ENCODE measurements around the gene MYO10. TPM values are rescaled to one million over a fixed set of nuclear protein-coding genes. Genes with fewer than 3 reads are reported as not detected.

MYO10 gene
- total RNA-seq, 1 donor from 2014 or later: 56.7 TPM

DNA sequence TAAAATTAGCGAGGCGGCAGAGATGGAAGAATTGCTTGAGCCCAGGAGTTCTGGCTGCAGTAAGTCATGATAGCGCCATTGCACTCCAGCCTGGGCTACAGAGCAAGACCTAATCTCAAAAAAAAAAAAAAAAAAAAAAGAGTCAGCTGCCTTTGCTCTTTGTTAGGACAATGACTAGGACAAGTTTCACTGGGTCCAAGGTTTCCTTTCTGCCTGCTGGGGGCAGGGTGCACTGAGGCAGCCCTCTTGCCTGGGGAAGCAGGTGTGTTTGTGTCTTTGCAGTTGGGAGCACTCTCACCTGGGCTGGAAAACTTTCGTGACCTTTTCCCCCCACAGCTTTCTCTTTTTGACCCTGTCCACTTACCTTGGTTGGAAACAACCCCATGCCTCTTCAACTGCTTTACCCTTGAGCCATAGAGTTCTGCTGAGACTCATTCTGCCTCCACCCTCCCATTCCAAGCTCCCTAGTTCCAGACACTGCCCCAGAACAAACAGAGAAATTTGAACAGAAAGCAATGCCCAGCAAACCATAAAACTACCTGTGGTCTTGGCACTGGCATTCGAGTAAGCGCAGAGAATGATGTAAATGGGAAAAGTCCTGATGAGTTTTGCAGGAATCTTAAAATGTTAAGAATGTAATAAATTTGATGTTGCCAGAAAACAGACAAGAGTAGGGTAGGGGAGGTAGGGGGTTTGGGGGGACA lies 17.0 kb upstream of the MYO10 start:
- Mint-ChIP-seq H3K4me1 (peaks cover 3% of the 10 kb centered on the region), H3K36me3 (no peaks in the 10 kb centered on the region), H3K9me3 (peaks cover 4% of the 10 kb centered on the region), H3K4me3 (no peak overlapping the region), H3K27ac (no peak overlapping the region), H3K27me3 (ENCODE audit: low read depth) (no peaks in the 10 kb centered on the region)
- DNase-seq (ENCODE audit: low spot score in 2 of 2, unreplicated experiment in 2 of 2): no peak
- no peak for TF ChIP-seq CTCF (IDR thresholded peaks at IDR 0.05; ENCODE audit: unreplicated experiment)

DNA sequence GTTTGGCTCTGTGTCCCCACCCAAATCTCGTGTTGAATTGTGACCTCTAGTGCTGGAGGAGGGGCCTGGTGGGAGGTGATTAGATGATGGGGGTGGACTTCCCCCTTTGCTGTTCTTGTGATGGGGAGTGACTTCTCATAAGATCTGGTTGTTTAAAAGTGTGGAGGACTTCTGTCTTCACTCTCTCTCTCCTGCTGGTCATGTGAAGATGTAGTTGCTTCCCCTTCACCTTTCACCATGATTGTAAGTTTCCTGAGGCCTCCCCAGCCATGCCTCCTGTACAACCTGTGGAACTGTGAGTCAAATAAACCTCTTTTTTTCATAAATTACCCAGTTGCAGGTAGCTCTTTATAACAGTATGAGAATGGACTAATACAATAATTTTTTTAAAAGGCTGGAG lies 10.6 kb upstream of the MYO10 start:
- peaks cover 3% of the 10 kb centered on the region for H3K36me3 Mint-ChIP-seq
- H3K4me3 Mint-ChIP-seq: no peak overlapping the region

DNA sequence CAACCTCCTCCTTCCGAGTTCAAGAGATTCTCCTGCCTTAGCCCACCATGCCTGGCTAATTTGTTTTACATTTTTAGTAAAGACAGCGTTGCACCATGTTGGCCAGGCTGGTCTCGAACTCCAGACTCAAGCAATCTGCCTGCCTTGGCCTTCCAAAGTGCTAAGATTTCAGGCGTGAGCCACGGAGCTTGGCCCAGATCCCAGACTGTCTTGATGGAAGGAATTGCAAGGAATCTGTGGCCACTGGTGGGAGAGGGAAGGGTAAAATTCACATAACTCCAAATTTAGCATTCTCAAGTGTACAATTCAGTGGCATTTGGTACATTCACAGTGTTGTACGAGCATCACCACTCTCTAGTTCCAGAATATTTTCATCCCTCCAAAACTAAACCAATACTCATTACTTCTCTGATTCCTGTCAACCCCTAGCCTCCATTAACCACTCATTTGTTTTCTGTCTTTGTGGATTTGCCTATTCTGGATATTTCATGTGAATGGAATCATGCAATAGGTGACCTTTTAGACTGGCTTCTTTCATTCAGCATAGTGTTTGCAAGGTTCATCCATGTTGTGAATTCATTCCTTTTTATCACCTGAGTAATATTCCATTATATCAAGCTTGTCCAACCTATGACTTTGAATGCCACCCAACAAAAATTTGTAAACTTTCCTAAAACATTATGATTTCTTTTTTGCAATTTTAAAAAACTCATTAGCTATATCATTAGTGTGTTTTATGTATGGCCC lies 8.9 kb upstream of the MYO10 start:
- Mint-ChIP-seq H3K4me3 (no peak overlapping the region), H3K4me1 (no peaks in the 10 kb centered on the region), H3K27ac (no peak overlapping the region), H3K9me3 (peaks cover 20% of the 10 kb centered on the region), H3K27me3 (ENCODE audit: low read depth) (peaks cover 4% of the 10 kb centered on the region), H3K36me3 (peaks cover 3% of the 10 kb centered on the region)
- no peak for DNase-seq (ENCODE audit: low spot score in 2 of 2, unreplicated experiment in 2 of 2)
- TF ChIP-seq CTCF (IDR thresholded peaks at IDR 0.05; ENCODE audit: unreplicated experiment): no peak

More for the DNA sequence above, 10.6 kb upstream of the MYO10 start:
- no peak for DNase-seq (ENCODE audit: low spot score in 2 of 2, unreplicated experiment in 2 of 2)
- no peaks in the 10 kb centered on the region for H3K27me3 Mint-ChIP-seq (ENCODE audit: low read depth)
- no peak for TF ChIP-seq CTCF (IDR thresholded peaks at IDR 0.05; ENCODE audit: unreplicated experiment)
- no peak overlapping the region for H3K27ac Mint-ChIP-seq
- no peaks in the 10 kb centered on the region for H3K4me1 Mint-ChIP-seq
- H3K9me3 Mint-ChIP-seq: peaks cover 20% of the 10 kb centered on the region

DNA sequence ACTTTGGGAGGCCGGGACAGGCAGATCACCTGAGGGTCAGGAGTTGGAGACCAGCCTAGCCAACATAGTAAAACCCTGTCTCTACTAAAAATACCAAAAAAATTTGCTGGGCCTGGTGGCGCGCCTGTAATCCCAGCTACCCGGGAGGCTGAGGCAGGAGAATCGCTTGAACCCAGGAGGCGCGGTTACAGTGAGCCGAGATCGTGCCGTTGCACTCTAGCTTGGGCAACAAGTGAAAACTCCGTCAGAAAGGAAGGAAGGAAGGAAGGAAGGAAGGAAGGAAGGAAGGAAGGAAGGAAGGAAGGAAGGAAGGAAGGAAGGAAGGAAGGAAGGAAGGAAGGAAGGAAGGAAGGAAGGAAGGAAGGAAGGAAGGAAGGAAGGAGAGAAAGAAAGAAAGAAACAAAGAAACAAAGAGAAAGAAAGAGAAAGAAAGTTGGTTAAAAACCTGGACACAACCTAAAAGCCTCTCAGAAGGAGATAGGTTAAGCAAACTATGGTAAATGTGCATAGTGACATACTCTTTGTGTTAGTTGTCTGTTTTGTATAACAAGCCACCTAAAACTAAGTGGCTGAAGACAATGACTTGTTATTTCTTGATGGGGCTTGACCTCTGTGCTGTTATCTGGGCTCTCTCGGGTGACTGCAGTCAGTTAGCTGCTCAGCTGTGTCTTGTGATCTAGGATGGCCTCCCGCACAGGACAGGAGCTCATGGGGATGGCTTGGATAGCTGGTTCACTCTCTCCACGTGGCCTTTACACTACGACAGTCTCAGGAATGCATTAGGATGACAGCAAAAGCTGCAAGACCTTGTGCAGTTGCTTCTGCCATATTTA lies 8.0 kb upstream of the MYO10 start:
- TF ChIP-seq CTCF (IDR thresholded peaks at IDR 0.05; ENCODE audit: unreplicated experiment): no peak
- Mint-ChIP-seq H3K4me1 (no peaks in the 10 kb centered on the region), H3K4me3 (no peak overlapping the region), H3K36me3 (peaks cover 3% of the 10 kb centered on the region), H3K9me3 (peaks cover 20% of the 10 kb centered on the region), H3K27me3 (ENCODE audit: low read depth) (peaks cover 8% of the 10 kb centered on the region), H3K27ac (no peak overlapping the region)
- DNase-seq (ENCODE audit: low spot score in 2 of 2, unreplicated experiment in 2 of 2): no peak

DNA sequence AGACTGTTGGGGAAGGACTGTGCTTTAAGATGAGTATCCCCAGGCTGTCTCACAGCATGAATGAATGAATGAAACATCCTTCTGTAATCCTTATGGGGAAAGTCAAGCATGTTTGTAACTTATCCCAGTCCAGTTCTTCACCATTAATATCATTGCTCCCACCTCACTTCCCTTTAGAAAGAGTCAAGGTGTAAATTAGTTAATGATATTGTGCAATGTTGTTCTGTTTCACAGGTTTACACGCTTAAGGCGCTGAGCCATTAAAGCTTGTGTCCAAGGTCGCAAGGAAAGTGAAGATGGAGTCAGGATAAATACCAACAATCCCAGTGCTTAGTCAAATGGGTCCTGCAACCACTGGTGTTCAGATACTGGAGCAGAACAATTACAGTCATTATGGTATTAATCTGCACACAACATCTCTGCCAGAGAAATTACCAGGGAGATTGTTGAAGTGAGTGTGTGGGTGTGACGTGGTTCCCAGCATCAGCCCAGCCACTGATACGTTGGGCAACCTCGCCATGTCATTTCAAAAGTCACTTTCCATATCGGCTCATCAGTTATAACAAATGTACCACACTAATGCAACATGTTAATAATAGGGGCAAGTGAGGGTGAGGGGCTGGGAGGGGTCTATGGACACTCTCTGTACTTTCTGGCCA lies 1.5 kb upstream of the MYO10 start:
- TF ChIP-seq CTCF (IDR thresholded peaks at IDR 0.05; ENCODE audit: unreplicated experiment): no peak
- Mint-ChIP-seq H3K27me3 (ENCODE audit: low read depth) (peaks cover 33% of the 10 kb centered on the region), H3K4me3 (peak overlapping the region; percentile 84), H3K4me1 (peaks cover 29% of the 10 kb centered on the region), H3K36me3 (no peaks in the 10 kb centered on the region), H3K9me3 (no peaks in the 10 kb centered on the region), H3K27ac (peak overlapping the region; percentile 10)
- DNase-seq (ENCODE audit: low spot score in 2 of 2, unreplicated experiment in 2 of 2): no peak
